HFFc6 (cell line): ENCODE data around the gene HOTAIR. TPM values are rescaled to one million over a fixed set of nuclear protein-coding genes. Genes with fewer than 3 reads are reported as not detected.

Source experiments
- DNase-seq: peaks from one replicate; pipeline ENCODE4 v3.0.0-alpha.2; 2018
- H3K27ac Mint-ChIP-seq: 2 replicates; pipeline ENCODE4 v1.8.0; 2020; ENCODE audit warnings: mild to moderate bottlenecking, mixed read lengths
- H3K27me3 Mint-ChIP-seq: 2 replicates; pipeline ENCODE4 v1.8.0; 2021; ENCODE audit warnings: mild to moderate bottlenecking, moderate library complexity, mixed read lengths; ENCODE audit not compliant: insufficient read depth
- H3K36me3 Mint-ChIP-seq: 2 replicates; pipeline ENCODE4 v1.8.0; 2021; ENCODE audit warnings: low read depth, mixed read lengths
- H3K4me1 Mint-ChIP-seq: 2 replicates; pipeline ENCODE4 v1.8.0; 2020; ENCODE audit warnings: low read depth, mixed read lengths
- H3K4me3 Mint-ChIP-seq: 2 replicates; pipeline ENCODE4 v1.8.0; 2020; ENCODE audit warnings: mild to moderate bottlenecking, moderate library complexity, mixed read lengths
- H3K9me3 Mint-ChIP-seq: 2 replicates; pipeline ENCODE4 v1.8.0; 2020; ENCODE audit warnings: mild to moderate bottlenecking, mixed read lengths
- total RNA-seq, 6 experiments: library from RNA; stranded (reverse); fragmentation: NEBNext Ultra II Directional; extraction: Animal tissue kit (Norgen Biotek cat#: 25700); gene quantifications; 2 replicates in 1 of 6; 3 replicates in 5 of 6; pipeline ENCODE4 v1.2.3, GENCODE V29; 2021
- TF ChIP-seq, protein P1 (sequence below): fragments of 200-600 bp; sonication (generic); IDR thresholded peaks from 2 replicates; pipeline ENCODE4 v1.5.0; 2021; ENCODE audit warnings: antibody characterized with exemption, mild to moderate bottlenecking

HOTAIR gene
- total RNA-seq, 6 experiments from 2014 or later = 0.26 to 3.7 (median 2.8) TPM; not detected in 1

DNA sequence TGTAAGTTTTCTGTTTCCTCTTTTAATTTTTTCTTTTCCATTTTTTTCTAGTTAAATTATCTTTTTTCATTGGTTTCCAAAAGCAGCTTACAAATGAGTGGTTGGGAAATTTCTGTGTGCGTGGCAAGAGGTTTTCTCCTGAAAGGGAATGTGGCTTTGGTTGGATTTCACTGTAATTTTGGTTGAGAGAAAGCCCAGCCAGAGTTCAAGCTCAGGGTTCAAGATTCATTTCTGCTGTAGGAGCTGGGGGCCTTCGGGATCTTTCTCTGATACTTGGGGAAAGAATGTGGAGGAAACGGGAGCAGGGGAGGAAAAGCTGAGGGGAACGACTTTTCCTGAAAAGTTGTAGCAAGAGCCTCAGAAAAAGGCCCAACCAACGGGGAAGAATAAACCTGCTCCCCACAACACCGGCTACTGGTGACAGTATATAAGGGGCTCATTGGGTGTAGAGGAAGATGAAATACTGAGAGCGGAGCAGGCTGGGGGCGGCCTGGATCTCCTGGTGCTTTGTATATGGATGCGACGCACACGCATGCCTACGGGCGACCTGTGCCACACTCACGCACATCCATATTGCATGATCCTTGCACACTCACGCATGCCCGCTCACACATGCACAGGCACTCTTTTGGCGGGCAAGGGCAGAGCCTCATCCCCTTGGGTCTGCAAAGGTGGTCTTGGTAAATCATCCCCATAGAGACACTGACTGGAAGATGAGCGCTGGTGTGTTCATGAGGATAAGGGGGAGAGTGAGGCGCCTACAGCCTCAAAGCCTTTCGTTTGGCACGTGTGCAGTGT lies 12.1 kb upstream of the HOTAIR start:
- Mint-ChIP-seq H3K27ac (no peak overlapping the region), H3K27me3 (peaks cover 58% of the 10 kb centered on the region), H3K36me3 (no peaks in the 10 kb centered on the region), H3K4me3 (no peak overlapping the region), H3K4me1 (peaks cover 16% of the 10 kb centered on the region), H3K9me3 (no peaks in the 10 kb centered on the region)
- DNase-seq = no peak
- TF ChIP-seq, protein P1, sequence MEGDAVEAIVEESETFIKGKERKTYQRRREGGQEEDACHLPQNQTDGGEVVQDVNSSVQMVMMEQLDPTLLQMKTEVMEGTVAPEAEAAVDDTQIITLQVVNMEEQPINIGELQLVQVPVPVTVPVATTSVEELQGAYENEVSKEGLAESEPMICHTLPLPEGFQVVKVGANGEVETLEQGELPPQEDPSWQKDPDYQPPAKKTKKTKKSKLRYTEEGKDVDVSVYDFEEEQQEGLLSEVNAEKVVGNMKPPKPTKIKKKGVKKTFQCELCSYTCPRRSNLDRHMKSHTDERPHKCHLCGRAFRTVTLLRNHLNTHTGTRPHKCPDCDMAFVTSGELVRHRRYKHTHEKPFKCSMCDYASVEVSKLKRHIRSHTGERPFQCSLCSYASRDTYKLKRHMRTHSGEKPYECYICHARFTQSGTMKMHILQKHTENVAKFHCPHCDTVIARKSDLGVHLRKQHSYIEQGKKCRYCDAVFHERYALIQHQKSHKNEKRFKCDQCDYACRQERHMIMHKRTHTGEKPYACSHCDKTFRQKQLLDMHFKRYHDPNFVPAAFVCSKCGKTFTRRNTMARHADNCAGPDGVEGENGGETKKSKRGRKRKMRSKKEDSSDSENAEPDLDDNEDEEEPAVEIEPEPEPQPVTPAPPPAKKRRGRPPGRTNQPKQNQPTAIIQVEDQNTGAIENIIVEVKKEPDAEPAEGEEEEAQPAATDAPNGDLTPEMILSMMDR = no peak

GRCh38 chr12:53985994-53986685 lies 11.4 kb upstream of the HOTAIR start:
- H3K4me1 Mint-ChIP-seq = peaks cover 16% of the 10 kb centered on the region
- no peak for DNase-seq

GRCh38 chr12:53985692-53985993 lies 10.9 kb upstream of the HOTAIR start:
- no peaks in the 10 kb centered on the region for H3K36me3 Mint-ChIP-seq
- H3K27me3 Mint-ChIP-seq = peaks cover 55% of the 10 kb centered on the region
- H3K4me3 Mint-ChIP-seq = peak overlapping the region; percentile 74; the same call in 1 of the 2 replicates
- no peak overlapping the region for H3K27ac Mint-ChIP-seq
- TF ChIP-seq, protein P1 = no peak
- H3K9me3 Mint-ChIP-seq = no peaks in the 10 kb centered on the region
- DNase-seq = no peak
- peaks cover 16% of the 10 kb centered on the region for H3K4me1 Mint-ChIP-seq

More at GRCh38 chr12:53985994-53986685, 11.4 kb upstream of the HOTAIR start:
- Mint-ChIP-seq H3K27ac (no peak overlapping the region), H3K36me3 (no peaks in the 10 kb centered on the region), H3K9me3 (no peaks in the 10 kb centered on the region), H3K4me3 (peak overlapping the region; percentile 74; the same call in 1 of the 2 replicates), H3K27me3 (peaks cover 57% of the 10 kb centered on the region)
- TF ChIP-seq, protein P1 = no peak

DNA sequence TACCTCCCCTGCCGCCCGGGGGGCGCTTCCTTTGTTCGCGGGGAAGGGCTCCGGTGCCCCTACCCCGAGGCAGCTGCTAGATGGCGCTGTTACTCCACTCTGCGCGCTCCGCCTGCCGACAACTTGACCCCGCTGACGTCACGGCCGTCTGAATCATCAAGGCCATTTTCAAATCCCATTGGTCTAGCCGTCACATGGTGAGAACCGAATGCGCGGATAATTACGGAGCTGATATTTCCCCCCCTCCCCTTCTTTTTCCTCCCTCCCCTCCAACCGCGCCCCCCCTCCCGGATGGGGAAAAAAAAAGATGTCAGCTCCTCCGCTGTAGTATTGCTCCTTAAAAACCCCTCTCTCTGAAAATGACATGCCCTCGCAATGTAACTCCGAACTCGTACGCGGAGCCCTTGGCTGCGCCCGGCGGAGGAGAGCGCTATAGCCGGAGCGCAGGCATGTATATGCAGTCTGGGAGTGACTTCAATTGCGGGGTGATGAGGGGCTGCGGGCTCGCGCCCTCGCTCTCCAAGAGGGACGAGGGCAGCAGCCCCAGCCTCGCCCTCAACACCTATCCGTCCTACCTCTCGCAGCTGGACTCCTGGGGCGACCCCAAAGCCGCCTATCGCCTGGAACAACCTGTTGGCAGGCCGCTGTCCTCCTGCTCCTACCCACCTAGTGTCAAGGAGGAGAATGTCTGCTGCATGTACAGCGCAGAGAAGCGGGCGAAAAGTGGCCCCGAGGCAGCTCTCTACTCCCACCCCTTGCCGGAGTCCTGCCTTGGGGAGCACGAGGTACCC lies 10.3 kb upstream of the HOTAIR start, which contains the start of gene HOXC10:
Gene HOXC10 (plus strand): TSS at position 246 of the 791 bp plus-strand sequence. CDS start 114 bp downstream, at position 360.
- DNase-seq = peak; percentile 68
- Mint-ChIP-seq H3K4me1 (peaks cover 11% of the 10 kb centered on the region), H3K27ac (no peak within 1 kb of the TSS), H3K27me3 (peaks cover 58% of the 10 kb centered on the region), H3K36me3 (no peaks in the 10 kb centered on the region), H3K9me3 (no peaks in the 10 kb centered on the region), H3K4me3 (peak within 1 kb of the TSS; percentile 74; the same call in 1 of the 2 replicates)
- TF ChIP-seq, protein P1 = peak; percentile 74

DNA sequence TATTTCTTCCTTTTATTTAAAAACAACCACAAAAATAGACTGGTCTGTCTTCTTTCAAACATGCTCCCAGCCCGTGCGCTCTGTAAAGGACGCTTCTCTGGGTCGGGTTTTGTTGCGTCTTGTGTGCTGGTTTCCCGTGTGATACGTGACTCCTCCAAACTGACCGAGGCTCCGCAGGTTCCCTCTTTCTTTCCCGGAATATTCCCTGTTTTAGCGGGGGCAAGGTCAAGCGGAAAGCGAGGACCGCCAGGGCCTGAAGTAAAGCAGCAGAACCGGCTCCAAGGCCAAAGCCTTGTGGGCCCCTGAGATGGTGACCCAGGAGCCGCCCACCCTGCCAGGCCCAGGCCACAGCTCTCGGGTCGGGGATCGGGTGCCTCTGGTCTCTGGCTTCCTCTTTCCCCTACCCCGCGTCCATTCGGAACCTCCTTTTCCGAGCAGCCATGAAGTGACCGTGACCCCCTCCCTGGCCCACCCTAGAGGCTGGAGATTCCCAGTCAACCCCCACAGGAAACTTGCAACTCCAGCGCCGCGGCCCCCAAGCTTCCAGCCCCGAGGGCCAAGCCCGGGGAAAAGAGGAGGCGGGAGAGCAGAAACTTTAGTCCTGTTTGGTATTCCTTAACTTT lies 9.3 kb upstream of the HOTAIR start:
- Mint-ChIP-seq H3K27me3 (peaks cover 58% of the 10 kb centered on the region), H3K4me1 (peaks cover under 1% of the 10 kb centered on the region; the same call in 1 of the 2 replicates), H3K36me3 (no peaks in the 10 kb centered on the region), H3K9me3 (no peaks in the 10 kb centered on the region), H3K27ac (no peak overlapping the region), H3K4me3 (no peak overlapping the region; the same call in 1 of the 2 replicates)
- TF ChIP-seq, protein P1 = no peak
- DNase-seq = no peak
